Choroid plexus epithelial cell (primary cell): Measurements from ENCODE around the gene SHROOM2.

Source experiments
- DNase-seq: peaks from one replicate; pipeline ENCODE4 v3.0.0-alpha.2; 2010; ENCODE audit warnings: low read depth
- H3K4me3 ChIP-seq: 2 replicates; pipeline ENCODE4 v1.5.1; 2011; ENCODE audit warnings: low read depth, mild to moderate bottlenecking, control low read depth, low read length, moderate library complexity
- TF ChIP-seq, protein P1 (sequence below): conservative IDR thresholded peaks from 2 replicates; pipeline ENCODE4 v1.5.1; 2011; ENCODE audit warnings: low read depth, mild to moderate bottlenecking, control low read depth, inconsistent platforms, low read length, moderate library complexity

The SHROOM2 gene

DNA sequence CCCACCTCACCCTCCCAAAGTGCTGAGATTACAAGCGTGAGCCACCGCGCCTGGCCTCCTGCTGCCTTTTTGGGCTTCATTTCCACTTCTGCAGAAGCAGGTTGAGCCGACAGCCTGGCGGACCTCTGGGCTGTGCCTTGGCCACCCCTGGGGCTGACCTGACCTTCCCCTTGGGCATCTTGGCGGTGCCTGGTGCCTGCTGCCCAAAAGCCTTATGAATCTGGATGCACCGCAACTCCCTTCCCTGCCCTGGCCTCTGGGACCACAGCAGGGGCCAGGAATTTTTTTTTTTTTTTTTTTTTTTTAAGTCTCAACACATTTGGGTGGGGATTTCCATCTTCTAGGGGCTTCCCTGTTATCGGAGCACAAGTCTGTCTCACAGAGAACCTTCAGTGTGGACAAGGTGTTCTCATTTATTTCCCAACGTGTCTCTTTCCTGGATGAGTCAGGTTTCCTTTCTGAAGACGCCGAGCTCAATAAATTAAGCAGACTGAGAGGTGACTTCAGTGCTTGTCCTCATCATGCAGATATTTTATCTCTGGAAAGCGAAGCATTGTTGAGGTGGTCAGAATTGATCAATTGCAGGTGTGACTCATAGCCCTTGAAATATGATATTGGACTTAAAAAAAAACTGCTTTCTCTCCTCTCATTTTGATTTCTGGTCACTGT is 79.7 kb downstream of the SHROOM2 start:
- H3K4me3 ChIP-seq = no peak overlapping the region
- TF ChIP-seq, protein P1, sequence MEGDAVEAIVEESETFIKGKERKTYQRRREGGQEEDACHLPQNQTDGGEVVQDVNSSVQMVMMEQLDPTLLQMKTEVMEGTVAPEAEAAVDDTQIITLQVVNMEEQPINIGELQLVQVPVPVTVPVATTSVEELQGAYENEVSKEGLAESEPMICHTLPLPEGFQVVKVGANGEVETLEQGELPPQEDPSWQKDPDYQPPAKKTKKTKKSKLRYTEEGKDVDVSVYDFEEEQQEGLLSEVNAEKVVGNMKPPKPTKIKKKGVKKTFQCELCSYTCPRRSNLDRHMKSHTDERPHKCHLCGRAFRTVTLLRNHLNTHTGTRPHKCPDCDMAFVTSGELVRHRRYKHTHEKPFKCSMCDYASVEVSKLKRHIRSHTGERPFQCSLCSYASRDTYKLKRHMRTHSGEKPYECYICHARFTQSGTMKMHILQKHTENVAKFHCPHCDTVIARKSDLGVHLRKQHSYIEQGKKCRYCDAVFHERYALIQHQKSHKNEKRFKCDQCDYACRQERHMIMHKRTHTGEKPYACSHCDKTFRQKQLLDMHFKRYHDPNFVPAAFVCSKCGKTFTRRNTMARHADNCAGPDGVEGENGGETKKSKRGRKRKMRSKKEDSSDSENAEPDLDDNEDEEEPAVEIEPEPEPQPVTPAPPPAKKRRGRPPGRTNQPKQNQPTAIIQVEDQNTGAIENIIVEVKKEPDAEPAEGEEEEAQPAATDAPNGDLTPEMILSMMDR = no peak
- no peak for DNase-seq

GRCh38 chrX:9866633-9867032 is 80.4 kb downstream of the SHROOM2 start:
- no peak for DNase-seq
- TF ChIP-seq, protein P1 = no peak
- H3K4me3 ChIP-seq = no peak overlapping the region

GRCh38 chrX:9867226-9867625 is 81.0 kb downstream of the SHROOM2 start:
- TF ChIP-seq, protein P1 = no peak
- no peak overlapping the region for H3K4me3 ChIP-seq
- DNase-seq = no peak

GRCh38 chrX:9867753-9868152 is 81.5 kb downstream of the SHROOM2 start:
- no peak overlapping the region for H3K4me3 ChIP-seq
- TF ChIP-seq, protein P1 = no peak
- DNase-seq = no peak

GRCh38 chrX:9871701-9872268 is 85.6 kb downstream of the SHROOM2 start:
- TF ChIP-seq, protein P1 = no peak
- no peak overlapping the region for H3K4me3 ChIP-seq
- DNase-seq = no peak

DNA sequence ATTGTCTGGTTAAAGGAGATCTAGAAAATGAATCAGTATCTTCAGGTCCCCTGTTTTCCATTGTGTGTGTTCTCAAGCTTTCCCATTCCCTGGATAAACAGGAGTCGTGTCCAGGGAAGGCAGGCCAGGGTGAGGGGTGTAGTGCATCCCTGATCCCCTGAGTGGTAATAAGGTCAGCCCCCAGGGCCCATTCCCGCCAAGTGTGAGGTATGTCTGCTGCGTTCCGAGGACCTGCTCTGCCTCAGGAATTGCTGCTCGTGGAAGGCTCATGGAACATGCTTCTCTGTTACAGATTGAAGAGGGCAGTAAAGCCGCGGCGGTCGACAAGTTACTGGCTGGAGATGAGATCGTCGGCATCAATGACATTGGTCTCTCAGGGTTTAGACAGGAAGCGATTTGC is 87.1 kb downstream of the SHROOM2 start:
- DNase-seq = no peak
- TF ChIP-seq, protein P1 = no peak
- H3K4me3 ChIP-seq = no peak overlapping the region

DNA sequence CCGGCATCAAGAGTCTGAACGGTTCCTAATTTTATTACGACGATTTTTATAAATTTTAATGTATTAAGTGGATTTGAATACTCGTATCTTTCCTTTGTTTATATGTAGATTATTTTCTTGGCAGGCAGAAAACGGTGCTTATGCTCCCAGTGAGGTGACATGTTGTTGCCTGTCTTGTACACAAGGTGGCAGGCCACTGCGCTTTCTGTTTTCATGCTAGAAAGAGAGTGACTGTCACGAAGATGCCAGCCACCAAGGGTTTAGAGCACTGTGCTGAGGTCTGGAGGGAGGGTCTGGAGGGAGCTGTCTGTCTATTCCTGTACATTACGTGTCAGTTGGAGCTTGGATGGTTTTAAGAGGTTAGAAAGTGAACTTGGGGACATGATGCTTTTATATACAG is 87.7 kb downstream of the SHROOM2 start:
- DNase-seq = peak; percentile 40
- no peak overlapping the region for H3K4me3 ChIP-seq
- TF ChIP-seq, protein P1 = peak; percentile 66
